ENCODE results near the gene C1QTNF1.

- no peak for TF ChIP-seq POLR2AphosphoS5 (IDR thresholded peaks at IDR 0.05; ENCODE audit: low read depth, low read length)
- no peak for TF ChIP-seq EZH2phosphoT487 (IDR thresholded peaks at IDR 0.05; ENCODE audit: borderline replicate concordance)
- TF ChIP-seq POLR2A (IDR thresholded peaks at IDR 0.05; ENCODE audit: borderline replicate concordance, extremely low read depth, insufficient read depth, insufficient read length): no peak
- no peak for TF ChIP-seq CTCF (IDR thresholded peaks at IDR 0.05 in 2 of 3, conservative IDR thresholded peaks at IDR 0.05 in 1 of 3; ENCODE audit: borderline replicate concordance in 1 of 3, insufficient read depth in 1 of 3, low read depth in 2 of 3, low read length in 2 of 3)
- no peak for TF ChIP-seq EZH2 (IDR thresholded peaks at IDR 0.05)
- no peak for TF ChIP-seq ZBTB33 (IDR thresholded peaks at IDR 0.05; ENCODE audit: extremely low read depth, insufficient replicate concordance, low read length)
Observed at GRCh38 chr17:79071161-79071740, 47.3 kb downstream of the C1QTNF1 start.

All from HCT116 (cell line).